Neural progenitor cell (in vitro differentiated cells): ENCODE results near the gene KLHL6.

Experiments used
- EZH2 ChIP-seq: fragments of 200-600 bp; sonication (generic); IDR thresholded peaks from 2 replicates; pipeline ENCODE4 v1.6.1; 2017; ENCODE audit warnings: antibody characterized with exemption, mild to moderate bottlenecking, moderate library complexity
- EZH2phosphoT487 ChIP-seq: fragments of 200-600 bp; sonication (generic); IDR thresholded peaks from 2 replicates; pipeline ENCODE4 v1.6.1; 2017; ENCODE audit warnings: antibody characterized with exemption
- TF ChIP-seq, protein P1 (sequence below): fragments of 200-600 bp; sonication (generic); IDR thresholded peaks from 2 replicates; pipeline ENCODE4 v1.5.1; 2017; ENCODE audit warnings: antibody characterized with exemption, mild to moderate bottlenecking

DNA sequence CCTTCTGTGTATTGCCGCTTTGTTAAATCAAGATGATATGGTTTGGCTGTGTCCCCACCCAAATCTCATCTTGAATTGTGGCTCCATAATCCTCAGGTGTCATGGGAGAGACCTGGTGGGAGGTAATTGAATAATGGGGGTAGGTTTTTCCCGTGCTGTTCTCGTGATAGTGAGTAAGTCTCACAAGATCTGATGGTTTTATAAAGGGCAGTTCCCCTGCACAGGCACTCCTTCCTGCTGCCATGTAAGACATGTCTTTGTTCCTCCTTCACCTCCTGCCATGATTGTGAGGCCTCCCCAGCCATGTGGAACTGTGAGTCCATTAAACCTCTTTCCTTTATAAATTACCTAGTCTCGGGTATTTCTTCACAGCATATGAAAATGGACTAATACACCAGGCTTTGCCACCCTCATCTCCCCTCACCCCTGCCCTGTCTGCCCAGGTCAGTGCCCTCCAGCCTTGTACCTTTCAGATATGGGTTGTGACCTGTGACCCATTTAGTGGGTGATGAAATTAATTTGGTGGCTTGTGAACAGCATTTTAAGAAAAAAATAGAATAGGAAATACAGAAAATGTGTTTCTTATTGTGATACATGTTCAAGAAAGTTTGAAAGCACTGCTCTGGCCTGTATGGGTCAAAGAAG lies 71.0 kb downstream of the KLHL6 start:
- TF ChIP-seq, protein P1, sequence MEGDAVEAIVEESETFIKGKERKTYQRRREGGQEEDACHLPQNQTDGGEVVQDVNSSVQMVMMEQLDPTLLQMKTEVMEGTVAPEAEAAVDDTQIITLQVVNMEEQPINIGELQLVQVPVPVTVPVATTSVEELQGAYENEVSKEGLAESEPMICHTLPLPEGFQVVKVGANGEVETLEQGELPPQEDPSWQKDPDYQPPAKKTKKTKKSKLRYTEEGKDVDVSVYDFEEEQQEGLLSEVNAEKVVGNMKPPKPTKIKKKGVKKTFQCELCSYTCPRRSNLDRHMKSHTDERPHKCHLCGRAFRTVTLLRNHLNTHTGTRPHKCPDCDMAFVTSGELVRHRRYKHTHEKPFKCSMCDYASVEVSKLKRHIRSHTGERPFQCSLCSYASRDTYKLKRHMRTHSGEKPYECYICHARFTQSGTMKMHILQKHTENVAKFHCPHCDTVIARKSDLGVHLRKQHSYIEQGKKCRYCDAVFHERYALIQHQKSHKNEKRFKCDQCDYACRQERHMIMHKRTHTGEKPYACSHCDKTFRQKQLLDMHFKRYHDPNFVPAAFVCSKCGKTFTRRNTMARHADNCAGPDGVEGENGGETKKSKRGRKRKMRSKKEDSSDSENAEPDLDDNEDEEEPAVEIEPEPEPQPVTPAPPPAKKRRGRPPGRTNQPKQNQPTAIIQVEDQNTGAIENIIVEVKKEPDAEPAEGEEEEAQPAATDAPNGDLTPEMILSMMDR = no peak
- TF ChIP-seq EZH2phosphoT487 = no peak
- no peak for TF ChIP-seq EZH2
